ENCODE measurements around the gene CLCA2.

Gene CLCA2

GRCh38 chr1:86455073-86455472, 31.1 kb downstream of the CLCA2 start:
- DNase-seq (ENCODE audit: low read depth) = no peak
- TF ChIP-seq, protein P1, sequence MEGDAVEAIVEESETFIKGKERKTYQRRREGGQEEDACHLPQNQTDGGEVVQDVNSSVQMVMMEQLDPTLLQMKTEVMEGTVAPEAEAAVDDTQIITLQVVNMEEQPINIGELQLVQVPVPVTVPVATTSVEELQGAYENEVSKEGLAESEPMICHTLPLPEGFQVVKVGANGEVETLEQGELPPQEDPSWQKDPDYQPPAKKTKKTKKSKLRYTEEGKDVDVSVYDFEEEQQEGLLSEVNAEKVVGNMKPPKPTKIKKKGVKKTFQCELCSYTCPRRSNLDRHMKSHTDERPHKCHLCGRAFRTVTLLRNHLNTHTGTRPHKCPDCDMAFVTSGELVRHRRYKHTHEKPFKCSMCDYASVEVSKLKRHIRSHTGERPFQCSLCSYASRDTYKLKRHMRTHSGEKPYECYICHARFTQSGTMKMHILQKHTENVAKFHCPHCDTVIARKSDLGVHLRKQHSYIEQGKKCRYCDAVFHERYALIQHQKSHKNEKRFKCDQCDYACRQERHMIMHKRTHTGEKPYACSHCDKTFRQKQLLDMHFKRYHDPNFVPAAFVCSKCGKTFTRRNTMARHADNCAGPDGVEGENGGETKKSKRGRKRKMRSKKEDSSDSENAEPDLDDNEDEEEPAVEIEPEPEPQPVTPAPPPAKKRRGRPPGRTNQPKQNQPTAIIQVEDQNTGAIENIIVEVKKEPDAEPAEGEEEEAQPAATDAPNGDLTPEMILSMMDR (IDR thresholded peaks at IDR 0.05; ENCODE audit: insufficient read depth, low read depth, low read length, missing control alignments) = no peak
- H3K4me3 ChIP-seq (ENCODE audit: low read depth, low read length) = no peak overlapping the region

DNA sequence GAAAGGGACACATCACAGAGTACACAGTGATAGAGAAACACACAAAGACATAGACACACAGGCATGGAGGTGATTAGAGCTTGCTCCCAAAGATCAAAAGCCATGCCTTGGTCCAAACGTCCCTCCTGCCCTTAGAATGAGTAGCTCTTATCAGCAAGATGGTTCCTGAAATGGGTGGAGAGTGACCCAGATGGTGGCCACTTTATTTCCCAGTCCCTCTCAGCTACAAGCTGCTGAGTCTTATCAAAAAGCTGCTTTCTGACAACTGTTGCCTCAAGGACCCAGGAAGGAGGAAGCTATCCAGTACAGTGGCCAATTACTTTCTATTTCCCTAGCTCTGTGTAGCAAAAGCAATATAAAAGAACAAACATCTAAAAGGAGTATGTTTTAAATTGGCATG, 37.0 kb downstream of the CLCA2 start:
- DNase-seq (ENCODE audit: low read depth) = no peak
- TF ChIP-seq, protein P1 (IDR thresholded peaks at IDR 0.05; ENCODE audit: insufficient read depth, low read depth, low read length, missing control alignments) = no peak
- no peak overlapping the region for H3K4me3 ChIP-seq (ENCODE audit: low read depth, low read length)

- TF ChIP-seq, protein P1 (IDR thresholded peaks at IDR 0.05; ENCODE audit: insufficient read depth, low read depth, low read length, missing control alignments) = no peak
- no peak overlapping the region for H3K4me3 ChIP-seq (ENCODE audit: low read depth, low read length)
- DNase-seq (ENCODE audit: low read depth) = no peak
These were observed 37.5 kb downstream of the CLCA2 start for GRCh38 chr1:86461482-86461881.

DNA sequence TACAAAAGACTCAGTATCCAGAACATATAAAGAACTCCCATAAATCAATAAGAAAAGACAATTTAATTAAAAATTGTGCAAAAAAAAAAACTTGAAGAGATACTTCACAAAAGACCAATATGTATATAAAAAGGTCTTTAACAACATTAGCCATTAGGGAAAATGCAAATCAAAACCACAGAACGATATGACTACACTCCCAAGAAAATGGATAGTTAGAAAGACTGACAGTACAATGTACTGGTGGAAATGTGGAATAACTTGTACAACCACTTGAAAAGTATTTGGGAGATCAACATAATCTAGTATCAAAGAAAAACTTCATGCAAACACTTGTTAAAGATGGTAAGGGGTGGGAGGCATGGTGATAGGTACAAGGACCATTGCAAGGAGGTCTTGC, 40.8 kb downstream of the CLCA2 start:
- TF ChIP-seq, protein P1 (IDR thresholded peaks at IDR 0.05; ENCODE audit: insufficient read depth, low read depth, low read length, missing control alignments) = no peak
- no peak for DNase-seq (ENCODE audit: low read depth)

GRCh38 chr1:86466109-86466844, 42.3 kb downstream of the CLCA2 start:
- TF ChIP-seq, protein P1 (IDR thresholded peaks at IDR 0.05; ENCODE audit: insufficient read depth, low read depth, low read length, missing control alignments) = no peak
- DNase-seq (ENCODE audit: low read depth) = no peak

More for the DNA sequence above, 40.8 kb downstream of the CLCA2 start:
- no peak overlapping the region for H3K4me3 ChIP-seq (ENCODE audit: low read depth, low read length)

GRCh38 chr1:86466986-86467385, 43.0 kb downstream of the CLCA2 start:
- TF ChIP-seq, protein P1 (IDR thresholded peaks at IDR 0.05; ENCODE audit: insufficient read depth, low read depth, low read length, missing control alignments) = no peak
- no peak for DNase-seq (ENCODE audit: low read depth)
- no peak overlapping the region for H3K4me3 ChIP-seq (ENCODE audit: low read depth, low read length)

More at GRCh38 chr1:86466109-86466844, 42.3 kb downstream of the CLCA2 start:
- H3K4me3 ChIP-seq (ENCODE audit: low read depth, low read length) = no peak overlapping the region

DNA sequence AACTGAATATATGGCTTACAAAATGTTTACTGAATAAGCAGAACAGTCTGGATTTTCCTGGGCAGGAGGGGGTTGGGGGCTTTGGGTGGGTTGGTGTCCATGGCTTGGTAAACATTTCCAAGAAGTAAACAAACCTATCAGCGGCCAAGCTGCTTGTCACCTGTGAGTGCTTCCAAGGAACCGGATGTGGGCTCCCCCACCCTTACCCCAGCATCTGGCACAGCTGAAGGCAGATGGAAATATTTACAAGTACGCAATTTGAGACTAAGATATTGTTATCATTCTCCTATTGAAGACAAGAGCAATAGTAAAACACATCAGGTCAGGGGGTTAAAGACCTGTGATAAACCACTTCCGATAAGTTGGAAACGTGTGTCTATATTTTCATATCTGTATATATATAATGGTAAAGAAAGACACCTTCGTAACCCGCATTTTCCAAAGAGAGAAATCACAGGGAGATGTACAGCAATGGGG, 44.6 kb downstream of the CLCA2 start, which contains the start of gene CLCA1:
Gene CLCA1 (plus strand): TSS at position 427 of the 477 bp plus-strand sequence. CDS start 45 bp downstream, at position 472.
- H3K4me3 ChIP-seq (ENCODE audit: low read depth, low read length) = no peak within 1 kb of the TSS
- TF ChIP-seq, protein P1 (IDR thresholded peaks at IDR 0.05; ENCODE audit: insufficient read depth, low read depth, low read length, missing control alignments) = no peak
- no peak for DNase-seq (ENCODE audit: low read depth)
